GM18517 (cell line): ENCODE results near the gene ADCY3.

Experiments used
- ATAC-seq: cut with Tn5 transposase; IDR thresholded peaks from one replicate; pipeline ENCODE4 v1.9.1; 2021; ENCODE audit warnings: mild to moderate bottlenecking, moderate library complexity; ENCODE audit not compliant: unreplicated experiment

The ADCY3 gene

DNA sequence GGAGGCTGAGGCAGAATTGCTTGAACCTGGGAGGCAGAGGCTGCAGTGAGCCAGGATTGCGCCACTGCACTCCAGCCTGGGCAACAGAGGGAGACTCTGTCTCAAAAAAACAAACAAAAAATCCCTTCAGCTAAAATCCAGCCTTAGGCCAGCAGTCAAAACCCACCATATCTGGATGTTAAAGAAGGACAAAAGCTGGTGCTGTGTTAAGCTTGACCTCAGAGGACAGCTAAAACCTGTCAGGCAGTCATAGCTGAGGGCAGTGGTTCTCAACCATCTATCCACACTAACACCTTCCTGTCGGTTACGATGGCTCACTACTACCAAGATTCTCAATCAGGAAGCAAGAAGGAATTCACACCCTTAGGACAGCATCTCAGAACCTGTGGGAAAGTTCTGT, 136.4 kb downstream of the ADCY3 start:
- no peak for ATAC-seq

DNA sequence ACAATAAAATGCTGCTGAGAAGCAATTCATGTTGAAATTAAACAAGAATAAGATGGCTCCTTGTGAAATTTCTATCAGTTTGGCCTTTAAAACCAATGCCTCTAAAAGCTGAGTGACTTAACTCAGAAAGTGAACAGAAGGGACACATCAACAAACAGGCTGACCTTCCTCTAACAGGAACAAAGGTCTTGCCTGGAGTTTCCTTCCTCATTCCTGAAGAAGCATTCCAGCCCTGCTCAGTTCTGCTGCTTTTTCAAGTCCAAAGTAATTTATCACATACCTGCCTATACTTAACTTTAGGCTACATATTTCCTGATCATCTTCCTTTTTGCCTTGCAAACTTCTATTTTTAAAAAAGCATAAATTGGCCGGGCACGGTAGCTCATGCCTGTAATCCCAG, 140.9 kb downstream of the ADCY3 start:
- no peak for ATAC-seq

DNA sequence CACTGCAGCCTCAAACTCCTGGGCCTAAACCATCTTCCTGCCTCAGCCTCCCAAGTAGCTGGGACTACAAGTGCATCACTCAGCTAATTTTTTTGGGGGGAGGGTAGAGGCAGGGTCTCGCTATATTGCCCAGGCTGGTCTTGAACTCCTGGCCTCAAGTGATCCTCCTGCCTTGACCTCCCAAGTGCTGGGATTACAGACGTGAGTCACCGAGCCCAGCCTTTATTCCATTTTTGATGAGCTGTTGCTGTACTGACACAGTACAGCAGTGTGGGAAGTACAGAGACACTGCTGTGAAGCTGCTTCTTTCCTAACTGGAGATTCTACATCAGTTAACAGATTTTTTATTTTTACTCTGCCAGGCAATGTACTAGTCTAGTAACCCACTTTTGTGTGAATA, 145.7 kb downstream of the ADCY3 start:
- ATAC-seq: no peak

DNA sequence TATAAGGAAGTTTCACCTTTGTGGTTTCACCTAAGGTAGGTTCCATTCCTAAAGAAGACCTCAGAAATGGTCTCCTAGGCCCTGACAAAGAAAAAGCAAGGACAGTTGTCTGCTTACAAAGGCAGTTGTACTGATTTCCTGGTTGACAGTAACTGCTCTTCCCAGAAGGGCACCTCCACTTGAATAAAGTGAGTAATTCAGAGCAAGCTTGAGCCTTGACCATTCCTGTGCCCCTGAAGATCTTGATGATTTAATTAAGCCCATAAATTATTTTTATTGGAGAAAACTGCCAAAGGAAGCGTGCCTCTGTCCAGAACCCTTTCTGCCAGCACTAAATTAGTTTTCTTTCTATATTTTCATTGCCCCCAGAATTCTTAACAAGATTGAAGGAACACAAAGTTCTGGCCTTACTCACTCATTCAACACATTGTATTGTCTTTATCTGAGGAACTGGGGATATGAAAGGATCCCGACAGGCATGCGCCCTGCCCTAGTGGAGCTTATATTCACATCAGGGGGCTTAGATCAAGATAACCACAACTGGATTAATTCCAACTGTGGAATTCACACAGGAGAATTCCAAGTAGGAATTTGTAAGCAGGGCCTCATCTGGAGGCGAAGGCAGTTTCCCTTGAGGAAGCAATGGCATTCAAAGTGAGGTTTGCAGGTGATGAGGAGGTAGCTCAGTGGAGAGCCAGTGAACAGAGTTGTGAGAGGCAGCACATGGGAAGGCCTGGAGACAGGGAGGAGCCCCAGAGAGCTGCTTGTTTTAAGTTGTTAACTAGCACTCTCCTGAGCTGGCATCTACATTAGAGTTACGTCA, 148.1 kb downstream of the ADCY3 start:
- ATAC-seq: no peak

DNA sequence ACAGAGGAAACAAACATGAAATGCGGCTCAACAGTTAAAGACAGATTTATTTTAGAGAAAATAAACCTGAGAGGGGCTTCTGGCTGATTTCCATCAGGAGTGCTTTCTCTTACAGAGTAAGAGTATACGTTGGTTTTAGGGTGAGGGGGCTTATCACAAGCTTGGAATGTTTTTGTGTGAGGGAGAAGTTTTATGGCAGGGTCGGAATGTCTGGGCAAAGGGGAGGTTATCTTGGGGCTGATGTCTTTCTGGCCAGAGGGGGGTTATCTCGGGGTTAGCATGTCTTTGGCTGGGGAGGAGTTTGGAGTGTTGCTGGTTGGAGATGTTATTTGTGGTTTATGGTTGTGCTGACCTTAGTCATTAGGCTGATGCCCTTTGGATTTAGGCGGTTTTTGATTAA, 149.0 kb downstream of the ADCY3 start:
- ATAC-seq: no peak
